Brain pericyte (primary cell): ENCODE data around the gene RCC2.
"Not testable (repeated sequence)": the region's sequence is repeated elsewhere in the genome, so short reads cannot be mapped to it uniquely, and the experiment has no call there.

Experiments used
- DNase-seq: peaks from one replicate; pipeline ENCODE4 v3.0.0-alpha.2; 2012; ENCODE audit warnings: low read depth, low spot score

The RCC2 gene

DNA sequence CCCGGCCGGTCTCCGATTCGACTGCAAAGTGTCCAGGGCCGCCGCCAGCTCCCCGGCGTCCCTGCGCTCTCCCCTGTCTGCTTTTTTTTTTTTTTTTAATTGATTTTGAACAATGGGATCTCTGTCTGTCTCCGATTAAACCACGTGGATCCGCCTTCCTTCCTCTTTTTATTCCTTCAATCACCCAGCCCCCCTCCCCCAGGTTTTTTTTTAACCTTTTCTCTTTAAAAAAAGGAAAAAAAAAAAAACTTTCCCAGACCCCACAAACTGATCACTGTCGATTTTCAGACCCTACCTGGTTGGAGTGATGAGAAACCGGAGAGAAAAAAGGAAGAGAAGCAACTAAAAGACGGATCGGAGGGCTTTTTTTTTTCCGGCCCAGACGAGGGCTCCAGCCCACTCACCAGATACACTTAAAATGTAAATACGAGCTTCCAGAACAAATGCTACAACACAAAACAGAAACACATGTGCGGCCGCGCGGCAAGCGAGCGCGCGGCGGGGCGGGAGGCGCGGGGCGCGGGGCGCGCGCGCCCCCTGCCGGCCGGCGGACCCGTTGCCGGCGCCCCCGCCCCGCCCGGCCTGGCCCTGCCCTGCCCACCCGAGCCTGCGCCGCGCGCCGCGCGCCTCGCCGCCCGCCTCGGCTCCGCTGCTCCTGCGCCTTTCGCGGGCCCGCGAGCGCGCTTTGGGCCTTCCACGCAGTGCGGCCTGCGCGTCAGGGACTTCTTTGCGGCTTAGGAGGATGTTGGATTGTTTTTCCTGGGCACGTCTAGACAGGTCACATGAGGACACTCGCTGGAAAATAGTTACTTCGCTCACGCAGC, at the start of gene RCC2:
TSS of gene RCC2 (minus strand) at position 428 of the 824 bp plus-strand sequence. CDS start 1,163 bp downstream, outside the sequence.
- no peak for DNase-seq

DNA sequence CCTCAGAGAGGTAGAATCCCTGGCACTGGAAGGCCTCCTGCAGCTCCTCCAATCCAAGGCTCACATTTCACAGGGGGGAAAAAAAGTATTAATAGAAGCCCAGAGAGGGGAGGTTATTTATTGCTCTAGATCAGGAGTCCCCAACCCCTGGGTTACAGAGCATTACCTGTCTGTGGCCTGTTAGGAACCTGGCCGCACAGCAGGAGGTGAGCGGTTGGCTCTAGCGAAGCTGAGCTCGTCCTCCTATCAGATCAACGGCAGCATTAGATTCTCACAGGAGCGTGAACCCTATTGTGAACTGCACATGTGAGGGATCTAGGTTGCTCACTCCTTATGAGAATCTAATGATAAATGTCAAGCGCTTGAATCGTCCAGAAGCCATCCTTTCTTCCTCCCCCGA, 46.8 kb upstream of the RCC2 start:
- DNase-seq, result no peak

GRCh38 chr1:17485281-17485680, 45.8 kb upstream of the RCC2 start:
- DNase-seq, result no peak

- not testable (repeated sequence) for DNase-seq
Measured at GRCh38 chr1:17481981-17482380, 42.5 kb upstream of the RCC2 start.

DNA sequence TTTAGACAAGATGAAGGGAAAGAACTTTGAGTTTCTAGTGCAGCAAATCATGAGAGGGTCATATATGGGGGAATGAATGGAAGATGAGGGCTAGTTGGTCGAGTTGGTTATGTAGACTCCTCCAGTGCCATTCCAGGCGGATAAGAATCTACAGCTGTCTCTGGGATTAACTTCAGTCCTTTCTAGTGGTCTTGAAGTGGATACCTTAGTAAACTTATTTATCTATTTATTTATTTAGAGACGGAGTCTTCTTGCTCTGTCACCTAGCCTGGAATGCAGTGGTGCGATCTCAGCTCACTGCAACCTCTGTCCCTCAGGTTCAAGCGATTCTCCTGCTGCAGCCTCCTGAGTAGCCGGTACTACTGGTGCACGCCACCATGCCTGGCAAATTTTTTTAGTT, 41.4 kb upstream of the RCC2 start:
- no peak for DNase-seq

GRCh38 chr1:17475752-17476151, 36.3 kb upstream of the RCC2 start:
- no peak for DNase-seq

GRCh38 chr1:17474836-17475555, 35.5 kb upstream of the RCC2 start:
- DNase-seq, result not testable (repeated sequence)

GRCh38 chr1:17472814-17473213, 33.3 kb upstream of the RCC2 start:
- no peak for DNase-seq

DNA sequence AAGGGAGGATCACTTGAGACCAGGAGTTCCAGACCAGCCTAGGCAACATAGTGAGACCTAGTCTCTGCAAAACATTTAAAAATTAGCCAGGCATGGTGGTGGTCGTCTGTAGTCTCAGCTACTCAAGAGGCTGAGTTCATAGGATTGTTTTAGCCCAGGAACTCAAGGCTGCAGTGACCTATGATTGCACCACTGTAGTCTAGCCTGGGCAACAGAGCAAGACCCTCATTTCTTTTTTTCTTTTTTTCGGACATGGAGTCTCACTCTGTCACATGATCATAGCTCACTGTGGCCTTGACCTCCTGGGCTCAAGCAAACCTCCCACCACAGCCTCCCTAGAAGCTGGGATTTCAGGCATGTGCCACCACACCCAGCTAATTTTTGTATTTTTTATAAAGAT, 31.9 kb upstream of the RCC2 start:
- no peak for DNase-seq

GRCh38 chr1:17470021-17470799, 30.7 kb upstream of the RCC2 start:
- DNase-seq, result no peak

GRCh38 chr1:17468357-17469265, 29.1 kb upstream of the RCC2 start:
- DNase-seq, result not testable (repeated sequence)

DNA sequence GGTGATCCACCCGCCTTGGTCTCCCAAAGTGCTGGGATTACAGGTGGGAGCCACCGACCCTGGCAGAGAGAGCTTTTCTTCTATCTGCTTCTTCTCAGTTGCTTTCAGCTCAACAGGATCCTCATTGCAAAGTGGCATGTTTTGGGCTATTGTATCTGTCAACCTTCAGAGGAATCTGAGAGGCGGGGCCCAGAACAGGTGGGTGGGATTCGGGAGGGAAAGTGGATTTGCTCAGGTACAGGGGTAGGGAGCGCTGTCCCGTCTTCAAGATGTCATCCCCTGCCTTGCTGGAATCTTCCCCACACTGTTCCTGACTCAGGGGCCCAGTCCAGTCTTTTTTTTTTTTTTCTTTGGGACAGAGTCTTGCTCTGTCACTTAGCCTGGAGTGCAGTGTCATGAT, 26.9 kb upstream of the RCC2 start:
- DNase-seq, result no peak

DNA sequence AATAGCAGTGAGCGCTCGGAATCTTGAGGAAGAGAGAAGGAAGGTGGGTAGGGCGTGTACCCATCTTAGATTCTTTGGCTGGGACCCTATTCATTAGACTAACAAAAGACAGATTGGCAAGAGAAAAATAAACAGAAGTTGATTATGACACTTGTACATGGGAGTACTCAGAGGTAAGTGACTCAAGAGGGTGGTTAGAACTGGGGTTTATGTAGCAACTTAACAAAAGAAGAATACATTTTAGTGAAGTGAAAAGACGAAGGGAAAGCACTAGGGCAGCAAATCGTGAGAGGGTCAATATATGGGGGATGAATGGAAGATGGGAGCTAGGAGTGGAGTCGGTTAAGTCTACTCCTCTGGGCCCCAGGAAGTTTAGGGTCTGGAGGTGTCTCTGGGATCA, 25.8 kb upstream of the RCC2 start:
- no peak for DNase-seq

DNA sequence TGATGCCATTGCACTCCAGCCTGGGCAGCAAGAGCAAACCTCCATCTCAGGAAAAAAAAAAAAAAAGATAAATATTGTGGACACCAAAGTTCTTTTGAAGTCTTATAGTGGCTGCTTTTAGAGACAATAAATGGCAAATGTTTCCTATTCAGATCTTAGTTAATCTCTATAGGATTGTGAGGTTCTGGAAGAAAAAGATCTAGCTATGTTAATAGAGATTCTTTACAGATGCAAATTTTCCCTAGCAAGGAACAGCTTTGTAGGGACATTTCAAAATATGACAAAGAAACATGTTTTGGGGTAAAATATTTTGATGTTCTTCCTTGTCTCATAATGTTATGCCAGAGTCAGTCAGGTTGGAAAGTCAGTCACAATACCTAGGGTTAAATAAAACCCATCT, 24.5 kb upstream of the RCC2 start:
- no peak for DNase-seq

DNA sequence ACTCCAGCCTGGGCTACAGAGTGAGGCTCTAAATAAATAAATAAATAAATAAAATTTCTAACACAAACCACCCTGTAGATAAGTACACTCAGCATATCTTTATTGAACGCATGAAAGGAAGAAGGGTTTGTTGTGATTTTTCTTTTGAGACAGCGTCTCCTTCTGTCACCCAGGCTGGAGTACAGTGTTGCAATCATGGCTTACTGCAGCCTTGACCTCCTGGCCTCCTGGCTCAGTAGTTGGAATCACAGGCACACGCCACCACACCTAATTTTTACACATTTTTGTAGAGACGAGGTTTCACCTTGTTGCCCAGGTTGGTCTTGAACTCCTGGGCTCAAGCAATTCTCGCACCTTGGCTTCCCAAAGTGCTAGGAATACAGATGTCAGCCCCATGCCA, 23.2 kb upstream of the RCC2 start:
- DNase-seq, result no peak

DNA sequence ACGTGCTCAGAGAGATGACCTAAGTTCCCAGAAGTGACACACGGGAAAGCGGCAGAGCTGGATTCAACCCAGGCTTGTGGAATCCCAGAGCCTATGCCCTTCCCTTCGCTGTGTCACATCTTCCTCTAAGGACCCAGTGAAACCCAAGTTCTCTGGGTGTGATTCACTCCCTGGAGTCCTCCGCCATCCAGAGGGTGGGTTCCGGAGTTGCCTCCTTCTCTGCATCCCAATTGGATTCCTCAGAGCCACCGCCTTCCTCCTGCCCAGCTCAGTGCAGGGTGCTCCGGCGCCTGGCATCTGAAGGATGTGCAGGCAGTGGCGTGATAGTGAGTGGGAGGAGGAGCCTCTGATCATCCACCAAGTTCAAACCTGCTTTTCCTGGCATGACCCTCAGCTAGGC, 20.7 kb upstream of the RCC2 start:
- no peak for DNase-seq

DNA sequence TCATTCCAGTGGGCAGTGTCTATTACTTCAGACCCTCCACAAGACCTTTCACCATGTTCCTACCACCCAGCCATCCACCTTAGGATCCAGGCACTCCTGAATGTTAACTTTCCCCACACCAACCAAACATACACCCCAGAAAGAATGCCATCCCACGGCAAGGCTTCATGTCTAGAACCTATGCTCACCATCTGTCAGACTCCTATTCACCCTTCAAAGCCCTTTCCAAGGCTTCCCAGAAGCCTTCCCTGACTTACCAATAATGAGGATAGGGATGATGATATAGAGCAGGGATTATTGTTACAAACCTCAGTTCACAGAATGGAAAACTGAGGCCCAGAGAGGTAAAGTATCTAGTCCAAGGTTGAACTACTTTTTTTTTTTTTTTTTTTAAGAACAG, 19.3 kb upstream of the RCC2 start:
- DNase-seq, result no peak

DNA sequence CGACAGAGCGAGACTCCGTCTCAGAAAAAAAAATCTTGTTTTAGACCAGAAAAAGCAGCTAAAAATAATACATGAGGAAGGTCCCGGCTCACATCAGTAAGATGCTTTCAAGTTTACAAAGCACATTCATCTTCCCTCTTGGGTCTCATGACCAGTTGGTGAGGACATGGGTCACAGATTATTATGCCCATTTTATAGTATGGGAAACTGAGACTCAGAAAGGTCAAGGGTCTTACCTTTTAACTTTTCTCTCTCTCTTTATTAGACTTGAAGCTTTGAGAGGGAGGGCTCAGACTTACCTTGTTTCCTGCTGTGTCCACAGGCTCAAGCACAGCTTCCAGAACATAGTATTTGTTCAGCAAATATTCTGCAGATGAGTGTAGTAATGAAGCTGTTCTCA, 13.2 kb upstream of the RCC2 start:
- DNase-seq, result no peak

GRCh38 chr1:17452203-17452602, 12.7 kb upstream of the RCC2 start:
- DNase-seq, result not testable (repeated sequence)

DNA sequence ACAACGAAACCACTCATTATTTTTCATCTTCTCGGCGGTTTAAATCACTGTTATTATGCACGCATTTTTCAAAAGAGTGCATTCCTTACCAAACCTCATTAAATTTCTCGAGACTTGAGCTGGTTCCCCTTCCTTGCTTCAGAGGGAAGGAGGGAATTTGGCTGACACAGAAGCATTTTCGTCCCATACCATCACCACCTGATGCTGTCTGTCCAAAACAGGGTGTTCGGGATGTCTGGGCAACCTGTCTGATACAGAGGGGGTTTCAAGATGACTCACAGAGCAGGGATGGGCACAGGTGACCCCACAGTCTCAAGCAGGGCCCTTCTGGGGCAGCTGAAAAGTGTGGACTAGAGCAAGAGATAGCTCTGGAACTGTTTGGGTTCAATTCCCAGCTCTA, 12.3 kb upstream of the RCC2 start:
- DNase-seq, result no peak

DNA sequence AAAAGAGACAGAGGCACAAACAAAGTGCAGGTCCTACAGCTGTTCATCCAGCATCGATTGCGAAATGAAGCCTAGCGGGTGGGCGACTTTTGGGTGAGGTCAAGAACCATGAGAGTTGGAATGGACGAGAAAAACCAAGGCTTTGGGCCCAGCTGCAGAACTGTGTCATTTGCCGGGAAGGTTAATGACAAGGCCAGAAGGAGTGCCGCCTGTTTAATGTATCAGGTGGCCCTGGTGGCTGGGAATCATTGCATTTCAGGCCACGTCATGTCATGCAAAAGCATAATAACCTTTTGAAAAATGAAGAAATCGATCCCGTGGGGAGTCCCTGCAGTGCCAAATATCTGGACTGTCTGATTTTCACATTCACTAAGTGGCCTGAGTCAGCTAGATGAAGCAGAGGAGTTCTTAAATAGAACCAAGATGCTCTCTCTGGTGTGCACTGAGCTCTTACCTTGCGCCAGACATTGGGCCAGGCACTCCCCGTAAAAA, 8.1 kb upstream of the RCC2 start:
- no peak for DNase-seq
